Osteocyte (in vitro differentiated cells): ENCODE measurements around the gene SMAD3. TPM values are rescaled to one million over a fixed set of nuclear protein-coding genes. Genes with fewer than 3 reads are reported as not detected.
"Not testable (repeated sequence)": the region's sequence is repeated elsewhere in the genome, so short reads cannot be mapped to it uniquely, and the experiment has no call there.

Source experiments
- DNase-seq: peaks from one replicate; pipeline ENCODE4 v3.0.0; 2021; ENCODE audit warnings: mixed read lengths; ENCODE audit not compliant: unreplicated experiment; ENCODE audit errors: extremely low spot score
- H3K27ac Mint-ChIP-seq: one replicate; pipeline ENCODE4 v1.8.0; 2021; ENCODE audit warnings: mild to moderate bottlenecking, mixed read lengths; ENCODE audit not compliant: unreplicated experiment
- H3K27me3 Mint-ChIP-seq: one replicate; pipeline ENCODE4 v1.8.0; 2021; ENCODE audit warnings: mixed read lengths; ENCODE audit not compliant: unreplicated experiment
- H3K36me3 Mint-ChIP-seq: one replicate; pipeline ENCODE4 v1.8.0; 2021; ENCODE audit warnings: mixed read lengths; ENCODE audit not compliant: unreplicated experiment
- H3K4me1 Mint-ChIP-seq: one replicate; pipeline ENCODE4 v1.8.0; 2021; ENCODE audit warnings: mixed read lengths; ENCODE audit not compliant: unreplicated experiment
- H3K4me3 Mint-ChIP-seq: one replicate; pipeline ENCODE4 v1.8.0; 2021; ENCODE audit warnings: mild to moderate bottlenecking, moderate library complexity, mixed read lengths; ENCODE audit not compliant: unreplicated experiment
- H3K9me3 Mint-ChIP-seq: one replicate; pipeline ENCODE4 v1.8.0; 2021; ENCODE audit warnings: mixed read lengths; ENCODE audit not compliant: unreplicated experiment
- total RNA-seq: library from RNA; stranded (reverse); gene quantifications from 2 replicates; pipeline ENCODE4 v1.2.1, GENCODE V29; 2021
- TF ChIP-seq, protein P1 (sequence below): fragments of 200-600 bp; sonication (generic); IDR thresholded peaks from 2 replicates; pipeline ENCODE4 v1.5.0; 2021; ENCODE audit warnings: antibody characterized with exemption, mild to moderate bottlenecking, moderate library complexity

The SMAD3 gene
- total RNA-seq, 1 donor from 2014 or later = 39.7 TPM

GRCh38 chr15:67149773-67150022, 84.3 kb downstream of the SMAD3 start:
- no peak for DNase-seq
- Mint-ChIP-seq H3K36me3 (no peaks in the 10 kb centered on the region), H3K4me1 (peaks cover 76% of the 10 kb centered on the region), H3K27ac (peak overlapping the region; percentile 94), H3K9me3 (no peaks in the 10 kb centered on the region), H3K27me3 (no peaks in the 10 kb centered on the region), H3K4me3 (no peak overlapping the region)
- TF ChIP-seq, protein P1, sequence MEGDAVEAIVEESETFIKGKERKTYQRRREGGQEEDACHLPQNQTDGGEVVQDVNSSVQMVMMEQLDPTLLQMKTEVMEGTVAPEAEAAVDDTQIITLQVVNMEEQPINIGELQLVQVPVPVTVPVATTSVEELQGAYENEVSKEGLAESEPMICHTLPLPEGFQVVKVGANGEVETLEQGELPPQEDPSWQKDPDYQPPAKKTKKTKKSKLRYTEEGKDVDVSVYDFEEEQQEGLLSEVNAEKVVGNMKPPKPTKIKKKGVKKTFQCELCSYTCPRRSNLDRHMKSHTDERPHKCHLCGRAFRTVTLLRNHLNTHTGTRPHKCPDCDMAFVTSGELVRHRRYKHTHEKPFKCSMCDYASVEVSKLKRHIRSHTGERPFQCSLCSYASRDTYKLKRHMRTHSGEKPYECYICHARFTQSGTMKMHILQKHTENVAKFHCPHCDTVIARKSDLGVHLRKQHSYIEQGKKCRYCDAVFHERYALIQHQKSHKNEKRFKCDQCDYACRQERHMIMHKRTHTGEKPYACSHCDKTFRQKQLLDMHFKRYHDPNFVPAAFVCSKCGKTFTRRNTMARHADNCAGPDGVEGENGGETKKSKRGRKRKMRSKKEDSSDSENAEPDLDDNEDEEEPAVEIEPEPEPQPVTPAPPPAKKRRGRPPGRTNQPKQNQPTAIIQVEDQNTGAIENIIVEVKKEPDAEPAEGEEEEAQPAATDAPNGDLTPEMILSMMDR = no peak

GRCh38 chr15:67150023-67150860, 84.8 kb downstream of the SMAD3 start:
- Mint-ChIP-seq H3K4me1 (peaks cover 70% of the 10 kb centered on the region), H3K9me3 (no peaks in the 10 kb centered on the region), H3K36me3 (no peaks in the 10 kb centered on the region)

DNA sequence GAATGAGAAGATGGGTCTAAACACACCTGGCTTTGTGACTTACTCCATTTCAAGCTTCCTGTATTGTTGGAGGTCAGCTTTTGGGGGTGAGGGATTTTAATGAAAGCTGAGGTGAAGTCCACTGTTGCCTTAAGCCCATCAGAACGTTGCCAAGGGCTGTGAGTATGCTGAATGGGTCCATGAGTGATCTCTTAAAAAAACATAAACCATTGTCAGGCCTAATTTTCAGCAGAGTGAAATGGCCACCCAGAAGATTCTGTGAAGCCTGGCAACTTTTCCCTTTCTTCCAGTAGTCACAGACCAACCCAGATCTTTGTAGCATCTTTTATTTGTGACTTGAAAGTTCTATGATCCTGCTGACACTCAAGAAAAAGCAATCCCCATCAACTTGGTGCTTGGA, 87.0 kb downstream of the SMAD3 start:
- no peak overlapping the region for H3K27ac Mint-ChIP-seq
- DNase-seq = no peak
- H3K4me3 Mint-ChIP-seq = no peak overlapping the region
- TF ChIP-seq, protein P1 = no peak
- no peaks in the 10 kb centered on the region for H3K9me3 Mint-ChIP-seq
- no peaks in the 10 kb centered on the region for H3K27me3 Mint-ChIP-seq
- H3K36me3 Mint-ChIP-seq = peaks cover 4% of the 10 kb centered on the region
- H3K4me1 Mint-ChIP-seq = peaks cover 48% of the 10 kb centered on the region

More at GRCh38 chr15:67150023-67150860, 84.8 kb downstream of the SMAD3 start:
- TF ChIP-seq, protein P1 = no peak
- peak overlapping the region; percentile 67 for H3K4me3 Mint-ChIP-seq
- peak; percentile 92 for DNase-seq
- H3K27ac Mint-ChIP-seq = peak overlapping the region; percentile 94
- H3K27me3 Mint-ChIP-seq = no peaks in the 10 kb centered on the region

- not testable (repeated sequence) for H3K27ac Mint-ChIP-seq, H3K36me3 Mint-ChIP-seq, DNase-seq, H3K4me3 Mint-ChIP-seq, H3K27me3 Mint-ChIP-seq, H3K9me3 Mint-ChIP-seq
- peaks cover 46% of the 10 kb centered on the region for H3K4me1 Mint-ChIP-seq
Measured at GRCh38 chr15:67153044-67153443, 87.6 kb downstream of the SMAD3 start.

DNA sequence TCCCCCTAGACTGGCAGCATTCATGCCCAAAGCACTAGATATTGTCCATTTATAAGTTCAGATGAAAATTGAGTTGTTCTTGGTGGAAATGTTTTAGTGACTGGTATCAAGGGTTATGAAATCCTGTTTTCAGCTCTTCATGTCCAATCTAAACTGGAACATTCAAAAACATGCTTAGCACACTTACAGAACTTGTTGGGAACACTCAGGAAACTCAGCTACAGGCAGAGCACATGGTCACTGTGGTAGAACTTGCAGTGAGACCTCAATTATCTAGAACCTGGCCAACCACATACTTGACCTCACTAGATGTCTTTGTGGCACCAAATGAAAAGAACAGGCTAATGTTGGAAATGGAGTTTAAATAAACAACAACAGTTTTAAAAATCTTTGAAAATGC, 88.8 kb downstream of the SMAD3 start:
- no peak for DNase-seq
- Mint-ChIP-seq H3K9me3 (no peaks in the 10 kb centered on the region), H3K36me3 (peaks cover 8% of the 10 kb centered on the region), H3K27ac (no peak overlapping the region), H3K4me3 (no peak overlapping the region), H3K27me3 (no peaks in the 10 kb centered on the region), H3K4me1 (peaks cover 34% of the 10 kb centered on the region)
- TF ChIP-seq, protein P1 = no peak
